HEK293T (cell line): ENCODE data around the gene PCMT1.

Source experiments
- ARNT ChIP-seq: fragments of 450-650 bp; IDR thresholded peaks from 2 replicates; pipeline ENCODE4 v1.6.1; 2017; ENCODE audit warnings: mild to moderate bottlenecking
- ELF4 ChIP-seq: fragments of 450-650 bp; IDR thresholded peaks from 2 replicates; pipeline ENCODE4 v1.6.1; 2017; ENCODE audit warnings: antibody characterized with exemption
- FOXK2 ChIP-seq: fragments of 450-650 bp; IDR thresholded peaks from 2 replicates; pipeline ENCODE4 v1.6.1; 2016; ENCODE audit warnings: mild to moderate bottlenecking
- FOXM1 ChIP-seq: fragments of 450-650 bp; IDR thresholded peaks from 2 replicates; pipeline ENCODE4 v1.6.1; 2017; ENCODE audit warnings: mild to moderate bottlenecking, borderline replicate concordance
- NFRKB ChIP-seq: fragments of 450-650 bp; IDR thresholded peaks from 2 replicates; pipeline ENCODE4 v1.6.1; 2016; ENCODE audit warnings: mild to moderate bottlenecking, moderate library complexity
- ZNF384 ChIP-seq: fragments of 450-650 bp; IDR thresholded peaks from 2 replicates; pipeline ENCODE4 v1.6.1; 2016

GRCh38 chr6:149763866-149764265 lies 14.3 kb downstream of the PCMT1 start:
- no peak for TF ChIP-seq ELF4
- TF ChIP-seq FOXK2 = no peak
- TF ChIP-seq ZNF384 = no peak
- no peak for TF ChIP-seq NFRKB
- TF ChIP-seq FOXM1 = no peak
- TF ChIP-seq ARNT = no peak
